WI38 (cell line): ENCODE data around the gene IGFBP5.

Experiments
- H3K4me3 ChIP-seq: 2 replicates; pipeline ENCODE4 v1.5.1; 2011; ENCODE audit warnings: low read depth, mild to moderate bottlenecking, control low read depth, low read length
- TF ChIP-seq, protein P1 (sequence below): IDR thresholded peaks from 2 replicates; pipeline ENCODE4 v1.5.1; 2012; ENCODE audit warnings: low read depth, mild to moderate bottlenecking, control low read depth, low read length

The IGFBP5 gene

DNA sequence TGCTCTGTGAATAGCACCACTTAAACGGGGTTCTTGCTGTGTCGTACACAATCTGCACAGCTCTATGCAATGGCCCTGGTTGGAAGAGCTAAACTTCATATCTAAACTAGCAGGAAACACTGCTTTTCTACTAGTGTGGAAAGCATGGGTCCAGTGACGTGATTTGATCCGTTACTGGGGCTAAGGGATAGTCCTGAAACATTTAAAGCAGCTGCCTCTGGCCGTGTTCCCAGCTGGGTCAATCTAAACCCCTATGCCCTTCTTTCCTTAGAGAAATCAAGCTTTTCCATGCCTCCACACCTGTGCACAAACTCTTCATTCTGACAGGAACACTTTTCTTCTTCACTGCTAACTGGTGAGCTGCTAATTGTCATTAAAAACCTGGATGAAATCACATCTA lies 5.4 kb upstream of the IGFBP5 start:
- TF ChIP-seq, protein P1, sequence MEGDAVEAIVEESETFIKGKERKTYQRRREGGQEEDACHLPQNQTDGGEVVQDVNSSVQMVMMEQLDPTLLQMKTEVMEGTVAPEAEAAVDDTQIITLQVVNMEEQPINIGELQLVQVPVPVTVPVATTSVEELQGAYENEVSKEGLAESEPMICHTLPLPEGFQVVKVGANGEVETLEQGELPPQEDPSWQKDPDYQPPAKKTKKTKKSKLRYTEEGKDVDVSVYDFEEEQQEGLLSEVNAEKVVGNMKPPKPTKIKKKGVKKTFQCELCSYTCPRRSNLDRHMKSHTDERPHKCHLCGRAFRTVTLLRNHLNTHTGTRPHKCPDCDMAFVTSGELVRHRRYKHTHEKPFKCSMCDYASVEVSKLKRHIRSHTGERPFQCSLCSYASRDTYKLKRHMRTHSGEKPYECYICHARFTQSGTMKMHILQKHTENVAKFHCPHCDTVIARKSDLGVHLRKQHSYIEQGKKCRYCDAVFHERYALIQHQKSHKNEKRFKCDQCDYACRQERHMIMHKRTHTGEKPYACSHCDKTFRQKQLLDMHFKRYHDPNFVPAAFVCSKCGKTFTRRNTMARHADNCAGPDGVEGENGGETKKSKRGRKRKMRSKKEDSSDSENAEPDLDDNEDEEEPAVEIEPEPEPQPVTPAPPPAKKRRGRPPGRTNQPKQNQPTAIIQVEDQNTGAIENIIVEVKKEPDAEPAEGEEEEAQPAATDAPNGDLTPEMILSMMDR, result no peak
- H3K4me3 ChIP-seq, result no peak overlapping the region

DNA sequence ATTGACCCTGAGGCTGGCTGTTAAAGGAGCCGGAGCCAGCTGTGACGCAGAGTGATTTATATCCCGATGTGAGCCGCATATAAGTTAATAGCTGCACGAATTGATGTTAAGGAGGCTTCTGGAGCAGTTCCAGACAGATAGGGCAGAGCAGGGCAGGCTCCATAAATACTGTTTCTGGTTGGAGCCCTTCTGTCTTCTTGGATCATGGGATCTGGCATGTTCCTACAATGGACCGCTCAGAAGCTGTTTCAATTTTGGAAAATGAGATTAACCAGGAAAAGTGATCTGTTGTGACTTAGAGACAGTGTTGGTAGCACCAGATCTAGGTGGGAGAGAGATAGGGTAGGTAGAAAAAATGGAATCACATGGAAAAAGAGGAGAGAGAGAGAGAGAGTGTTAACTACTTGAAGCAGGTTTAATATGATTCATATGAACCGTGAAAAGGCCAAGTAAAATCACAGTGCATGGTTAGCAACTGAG lies 4.8 kb upstream of the IGFBP5 start:
- no peak overlapping the region for H3K4me3 ChIP-seq

DNA sequence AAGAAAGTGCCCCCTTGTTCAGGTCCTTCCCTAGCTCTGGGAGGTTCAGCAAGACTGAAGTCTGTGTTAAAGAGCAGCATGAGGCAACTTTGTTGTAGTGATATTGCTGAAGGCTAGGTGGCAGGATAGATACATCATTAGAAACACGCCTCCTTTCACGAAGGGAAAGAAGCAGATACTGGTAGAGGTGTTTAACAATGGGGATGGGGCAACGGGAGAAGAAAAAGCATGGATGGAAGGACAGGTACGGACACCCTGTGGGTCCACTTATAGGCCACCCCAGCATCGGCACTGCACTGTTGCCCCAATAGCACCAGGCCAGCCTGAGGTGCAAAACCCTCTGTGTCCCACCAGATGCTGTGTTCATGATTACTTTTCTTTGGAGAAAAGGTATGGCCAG lies 3.5 kb upstream of the IGFBP5 start:
- no peak overlapping the region for H3K4me3 ChIP-seq
- TF ChIP-seq, protein P1, result peak; percentile 59

More for the DNA sequence above, 4.8 kb upstream of the IGFBP5 start:
- TF ChIP-seq, protein P1, result no peak

DNA sequence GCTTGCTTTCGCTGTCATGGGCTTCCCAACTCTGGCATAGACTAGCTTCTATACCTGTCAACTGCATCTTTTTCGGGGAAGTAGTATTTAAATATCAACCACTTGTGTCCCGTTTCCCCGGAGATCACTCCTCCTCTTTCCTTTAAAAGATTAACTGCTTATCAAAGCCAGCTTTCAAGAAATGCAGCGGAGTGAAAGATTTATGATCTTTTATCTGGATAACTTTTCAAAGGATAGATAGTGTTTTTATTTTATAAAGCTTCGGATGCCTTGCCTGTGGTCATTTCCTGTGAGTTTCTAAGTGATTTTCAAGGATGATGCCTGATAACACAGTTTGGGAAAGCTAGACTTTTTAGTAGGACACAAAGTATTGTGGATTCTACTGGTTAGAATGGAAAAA lies 2.9 kb upstream of the IGFBP5 start:
- TF ChIP-seq, protein P1, result no peak
- H3K4me3 ChIP-seq, result no peak overlapping the region

DNA sequence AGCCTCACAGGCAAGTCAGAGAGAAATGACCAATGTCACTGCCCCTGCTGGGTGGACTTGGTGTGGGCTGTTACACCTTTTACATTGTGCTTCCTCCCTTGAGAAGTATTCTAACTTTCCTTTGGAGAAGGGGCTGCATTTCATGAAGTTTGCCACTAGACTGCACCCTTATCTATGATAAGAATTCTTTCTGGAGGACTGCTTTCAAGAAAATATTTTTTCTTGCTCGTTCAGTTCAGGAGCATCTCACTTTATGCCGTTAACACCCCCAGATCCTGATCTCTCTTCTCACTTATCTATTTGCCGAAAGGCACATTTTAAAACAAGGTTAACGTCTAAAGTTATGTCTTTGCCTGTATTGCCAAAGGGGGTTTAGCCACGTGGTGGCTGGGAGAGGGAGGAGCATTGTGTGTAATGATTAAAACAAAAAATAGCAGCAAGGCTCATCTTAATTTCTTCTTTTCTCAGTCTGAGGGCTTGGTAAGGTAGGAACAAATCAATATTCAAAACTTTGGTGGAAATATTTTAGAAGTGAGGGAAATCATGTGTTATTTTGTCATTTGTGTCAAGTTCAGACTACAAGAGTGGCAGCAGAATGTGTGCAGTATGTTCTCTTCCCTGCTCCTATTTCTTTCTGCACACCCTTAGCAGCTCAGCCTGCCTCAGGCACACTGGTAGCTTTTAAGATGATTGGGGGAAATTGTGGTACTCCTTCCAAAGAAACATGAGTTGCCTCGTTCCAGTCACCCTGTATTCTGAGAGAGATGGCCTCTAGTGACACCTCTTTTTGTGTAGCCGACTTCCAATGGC lies 1.6 kb upstream of the IGFBP5 start:
- no peak overlapping the region for H3K4me3 ChIP-seq

DNA sequence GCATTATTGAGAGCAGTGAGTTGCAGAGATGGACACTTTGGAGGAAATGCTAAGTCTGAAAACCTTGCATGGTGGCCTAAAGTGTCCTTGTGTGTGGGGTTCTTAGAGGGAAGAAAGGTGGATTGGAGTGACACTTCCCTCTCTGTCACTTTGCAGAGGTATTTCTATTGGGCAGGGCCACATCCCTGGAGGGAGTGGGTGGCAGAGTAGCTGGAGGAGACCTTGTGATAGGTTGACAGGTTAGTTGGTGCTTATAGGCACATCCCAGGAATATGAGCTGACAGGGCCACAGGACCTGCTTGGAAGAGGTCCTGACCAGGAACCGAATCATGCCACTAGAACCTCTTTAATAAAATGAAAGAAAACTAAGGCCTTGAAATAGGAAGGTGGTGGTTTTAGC lies 972 bp upstream of the IGFBP5 start:
- H3K4me3 ChIP-seq, result no peak overlapping the region
- TF ChIP-seq, protein P1, result no peak

More for the DNA sequence above, 1.6 kb upstream of the IGFBP5 start:
- TF ChIP-seq, protein P1, result peak; percentile 69

DNA sequence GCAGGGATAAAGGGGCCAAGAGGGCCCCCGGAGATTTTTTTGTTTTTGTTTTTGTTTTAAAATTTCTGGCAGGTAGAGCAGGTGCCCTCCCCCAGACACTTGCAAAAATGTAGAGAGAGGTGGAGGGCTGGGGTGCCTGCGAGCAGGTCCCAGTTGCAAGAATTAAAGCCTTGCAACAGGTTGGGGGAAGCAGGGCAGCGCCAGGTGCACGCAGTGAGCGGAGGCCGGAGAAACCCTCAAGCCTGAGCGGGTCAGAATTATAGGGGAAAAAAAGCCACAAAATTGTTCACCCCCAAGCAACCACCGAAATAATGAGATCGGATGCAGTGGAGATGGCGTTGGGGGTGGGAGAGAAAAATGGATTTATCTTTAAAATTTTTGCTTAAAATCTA lies 527 bp downstream of the IGFBP5 start:
- TF ChIP-seq, protein P1, result no peak
- peak overlapping the region; percentile 96 for H3K4me3 ChIP-seq
